ENCODE data around the gene UVRAG.

Gene UVRAG

DNA sequence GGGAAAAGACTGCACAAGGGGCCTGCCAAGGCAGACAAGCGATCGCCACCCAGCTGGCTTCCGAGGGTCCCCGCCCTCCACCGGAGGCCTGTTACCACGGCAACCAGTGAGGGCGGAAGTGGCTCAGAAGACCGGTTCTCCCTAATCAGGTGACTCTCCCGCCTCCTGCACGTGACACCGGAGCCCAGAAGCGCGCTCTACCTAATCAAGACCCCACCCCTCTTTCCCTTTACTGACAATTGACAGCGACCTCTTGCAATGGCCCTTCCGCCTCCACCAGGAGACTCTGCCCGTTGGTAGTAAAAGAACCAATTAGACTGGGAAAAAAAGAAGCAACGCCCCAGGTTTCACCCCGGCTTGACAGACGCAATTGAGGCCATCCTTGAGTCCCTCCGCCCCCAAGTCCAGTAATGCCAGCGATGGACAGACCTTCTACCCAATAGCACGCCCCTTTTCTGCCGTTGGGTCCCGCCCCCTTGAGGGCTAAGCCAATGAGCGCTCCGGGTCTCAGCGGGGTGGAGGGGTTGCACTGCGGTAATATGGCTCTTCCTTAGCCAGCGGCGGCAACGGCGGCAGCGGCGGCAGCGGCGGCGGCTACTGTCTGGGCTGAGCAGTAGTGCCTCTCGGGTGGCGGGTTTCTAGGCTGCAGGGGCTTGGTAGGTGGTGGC, at the start of gene UVRAG:
Gene UVRAG (plus strand): TSS at position 534 of the 668 bp plus-strand sequence. CDS start 198 bp downstream, outside the sequence.
- DNase-seq (ENCODE audit: low spot score): peak; percentile 99

DNA sequence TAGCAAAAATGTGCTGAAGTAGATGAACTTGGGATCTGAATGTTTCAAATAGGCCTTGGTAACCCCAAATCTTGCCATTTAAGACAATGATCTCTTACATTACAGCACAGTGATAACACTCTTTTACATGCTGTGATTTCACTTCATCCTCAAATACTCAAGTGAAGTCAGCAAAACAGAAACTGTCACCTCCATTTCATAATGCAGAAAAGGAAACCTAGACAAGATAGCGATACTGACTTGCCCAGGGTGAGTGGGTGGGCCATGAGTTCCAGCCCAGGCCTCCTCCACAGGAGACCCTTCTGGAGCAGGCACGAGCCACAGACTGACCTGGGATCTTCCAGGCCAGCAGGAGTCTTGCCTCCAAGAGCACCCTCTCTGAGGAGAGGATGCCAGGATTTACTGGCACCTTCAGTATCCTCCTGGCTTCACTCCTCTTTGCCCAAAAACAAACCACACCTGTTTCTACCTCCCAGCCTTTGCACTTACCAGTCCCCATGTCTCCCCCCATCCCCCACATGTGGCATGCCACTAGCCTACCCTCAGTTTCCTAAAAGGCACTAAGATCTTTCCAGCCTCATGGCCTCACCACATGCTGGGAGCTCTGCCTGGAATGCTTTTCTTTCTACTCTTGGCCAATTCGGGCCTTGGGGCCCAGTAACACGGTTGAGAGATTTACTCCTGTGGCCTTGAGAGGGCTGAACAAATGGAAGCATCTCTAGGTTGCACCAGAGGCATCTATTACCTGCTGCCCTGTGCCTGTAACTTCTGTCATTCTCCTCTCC, 48.4 kb upstream of the UVRAG start:
- no peak for DNase-seq (ENCODE audit: low spot score)

DNA sequence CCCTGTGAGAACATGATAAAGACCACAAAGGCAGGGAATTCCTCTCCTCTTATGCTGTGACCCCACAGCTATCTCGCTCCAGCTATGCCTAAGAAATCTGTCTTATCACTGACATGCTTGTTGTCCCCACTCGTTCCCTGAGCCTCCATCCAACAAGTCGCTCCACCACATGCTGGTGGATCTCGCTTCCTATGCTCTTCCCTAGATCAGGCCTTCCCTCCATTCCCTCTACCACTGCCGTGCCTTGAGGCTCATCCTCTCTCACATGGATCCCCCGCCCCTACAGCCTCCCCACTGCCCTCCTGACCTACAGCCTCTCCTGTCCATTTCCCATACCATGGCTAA, 47.8 kb upstream of the UVRAG start:
- DNase-seq (ENCODE audit: low spot score): no peak

DNA sequence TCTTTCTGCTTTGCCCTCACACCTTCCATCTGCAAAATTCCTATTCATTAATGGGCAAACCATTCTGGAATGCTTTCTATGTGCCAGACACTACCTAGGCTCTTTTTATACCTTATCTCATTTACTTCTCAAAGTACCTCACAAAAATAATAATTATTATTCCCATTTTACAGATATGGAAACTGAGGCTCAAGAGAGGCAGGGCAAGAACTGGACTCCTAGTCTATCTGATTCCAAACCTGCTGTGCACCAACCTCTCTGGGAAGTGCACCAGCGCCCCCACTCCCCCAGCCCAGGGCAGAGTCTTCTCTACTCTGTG, 47.3 kb upstream of the UVRAG start:
- no peak for DNase-seq (ENCODE audit: low spot score)

DNA sequence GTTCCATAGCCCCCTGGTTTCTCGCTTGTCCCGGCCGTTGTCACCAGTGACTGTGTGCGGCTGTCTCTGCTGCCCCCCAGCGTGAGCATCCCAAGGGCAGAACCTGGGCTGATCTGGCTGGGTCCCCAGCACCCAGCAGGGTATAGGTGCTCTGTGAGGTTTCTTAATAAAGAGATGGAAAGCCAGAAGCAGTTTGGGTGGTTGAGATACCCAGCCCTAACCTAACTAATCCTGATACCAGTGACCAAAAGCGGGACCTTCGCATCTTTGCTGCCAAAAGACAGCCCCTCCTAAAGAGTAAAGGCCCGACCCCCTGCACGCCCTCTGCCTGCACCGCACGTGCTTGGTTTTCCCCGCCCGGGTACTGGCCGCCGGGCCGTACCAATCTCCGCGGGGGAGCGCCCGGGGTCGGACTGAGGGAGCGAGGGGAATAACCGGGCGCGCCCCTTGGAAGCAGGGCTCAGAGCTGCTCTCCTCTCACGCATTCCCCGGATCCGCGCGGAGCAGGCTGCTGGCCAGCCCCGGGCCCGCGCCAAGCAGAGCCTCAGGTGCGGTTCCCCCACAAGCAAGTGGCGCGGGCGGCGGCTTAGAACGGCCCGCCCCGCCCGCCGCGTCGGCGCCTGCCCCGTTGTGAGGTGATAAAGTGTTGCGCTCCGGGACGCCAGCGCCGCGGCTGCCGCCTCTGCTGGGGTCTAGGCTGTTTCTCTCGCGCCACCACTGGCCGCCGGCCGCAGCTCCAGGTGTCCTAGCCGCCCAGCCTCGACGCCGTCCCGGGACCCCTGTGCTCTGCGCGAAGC, 46.7 kb upstream of the UVRAG start, which contains the start of gene DGAT2:
Gene DGAT2 (plus strand): TSS at position 667 of the 797 bp plus-strand sequence. CDS start 214 bp downstream, outside the sequence.
- DNase-seq (ENCODE audit: low spot score): peak; percentile 83

DNA sequence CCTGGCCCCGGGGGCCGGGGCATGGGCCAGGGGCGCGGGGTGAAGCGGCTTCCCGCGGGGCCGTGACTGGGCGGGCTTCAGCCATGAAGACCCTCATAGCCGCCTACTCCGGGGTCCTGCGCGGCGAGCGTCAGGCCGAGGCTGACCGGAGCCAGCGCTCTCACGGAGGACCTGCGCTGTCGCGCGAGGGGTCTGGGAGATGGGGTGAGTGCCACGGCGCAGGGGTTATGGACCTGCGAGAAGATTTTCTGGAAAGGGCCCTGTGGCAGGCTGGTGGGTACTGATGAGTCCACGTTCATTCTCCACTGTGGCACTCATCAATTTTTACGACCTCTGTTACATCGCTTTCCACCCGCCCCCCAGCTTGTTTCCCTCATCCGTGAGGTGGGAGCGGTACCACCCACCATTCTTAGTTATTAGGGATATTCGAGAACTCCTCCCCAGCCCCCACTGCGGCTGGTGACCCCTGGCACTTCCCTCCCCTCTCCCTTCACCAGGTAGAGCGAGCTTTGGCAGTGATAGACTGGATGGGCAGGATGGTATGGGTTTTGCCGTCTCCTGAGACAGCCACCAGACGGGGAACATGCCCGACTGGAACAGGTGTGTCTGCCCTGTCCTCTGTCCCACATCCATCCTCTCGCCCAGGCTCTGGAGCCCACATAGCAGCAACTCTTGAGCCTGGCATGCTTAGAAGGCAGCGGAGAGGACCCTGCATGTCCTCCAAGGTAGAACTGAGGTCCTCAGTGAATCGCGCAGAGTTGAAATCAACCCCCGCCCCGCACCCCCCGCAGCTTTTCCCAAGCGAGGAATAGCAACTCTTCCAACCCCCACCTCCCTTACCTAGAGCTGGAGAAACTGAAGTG, 45.9 kb upstream of the UVRAG start:
- DNase-seq (ENCODE audit: low spot score): peak; percentile 23

DNA sequence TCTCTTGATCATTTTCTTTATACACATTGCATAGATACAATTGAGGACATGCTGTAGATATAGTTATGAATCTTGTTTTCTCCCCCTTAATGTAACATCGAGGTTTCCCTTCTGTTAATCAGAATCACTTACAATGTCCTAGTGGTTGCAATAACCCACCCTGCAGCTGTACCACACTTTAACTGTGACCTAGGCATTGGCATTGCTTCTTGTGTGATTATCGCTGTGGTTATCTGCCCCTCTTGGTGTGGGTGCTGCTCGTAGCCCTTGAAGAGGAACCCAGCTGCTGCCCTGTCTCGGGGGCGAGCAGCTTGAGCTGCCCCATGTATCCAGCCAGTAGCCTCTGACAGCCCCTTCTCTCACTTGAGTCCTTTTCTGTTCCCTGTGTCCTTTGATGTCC, 44.9 kb upstream of the UVRAG start:
- no peak for DNase-seq (ENCODE audit: low spot score)

DNA sequence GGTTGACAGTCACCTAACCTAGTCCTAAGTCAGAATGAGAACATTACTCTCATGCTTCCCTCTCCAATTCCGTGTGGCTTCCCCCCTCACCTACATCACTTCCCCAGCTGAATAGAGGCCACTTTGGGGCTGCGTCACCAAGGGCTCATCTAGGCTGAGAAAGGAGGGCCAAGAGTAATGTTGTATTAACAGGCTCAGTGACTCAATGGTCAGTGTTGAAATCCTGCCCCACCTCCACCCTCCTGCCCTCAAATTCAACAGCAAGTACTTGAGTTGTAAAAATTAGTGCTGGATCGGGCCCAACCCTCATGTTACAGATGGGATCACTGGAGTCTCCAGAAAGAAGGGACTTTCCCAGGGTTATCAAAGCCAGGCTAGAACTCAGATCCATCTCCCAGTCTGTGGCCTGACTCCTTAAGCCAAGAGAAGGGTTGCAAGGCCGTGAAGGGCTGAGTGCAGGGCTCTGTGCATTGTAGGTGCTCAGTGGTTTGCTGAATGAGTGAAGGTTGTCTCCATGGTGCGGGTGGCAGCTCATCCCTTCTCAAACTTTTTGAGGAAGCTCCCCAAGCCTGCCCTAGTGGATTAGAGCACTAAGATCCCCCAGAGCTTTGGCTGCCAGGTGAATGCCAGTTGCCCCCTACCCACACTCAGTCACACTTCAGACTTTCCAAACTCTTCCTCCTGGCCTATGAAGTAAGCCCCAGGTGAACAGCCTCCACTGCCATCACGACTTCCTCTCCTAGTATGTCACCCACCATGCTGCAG, 43.2 kb upstream of the UVRAG start:
- DNase-seq (ENCODE audit: low spot score): peak; percentile 36

DNA sequence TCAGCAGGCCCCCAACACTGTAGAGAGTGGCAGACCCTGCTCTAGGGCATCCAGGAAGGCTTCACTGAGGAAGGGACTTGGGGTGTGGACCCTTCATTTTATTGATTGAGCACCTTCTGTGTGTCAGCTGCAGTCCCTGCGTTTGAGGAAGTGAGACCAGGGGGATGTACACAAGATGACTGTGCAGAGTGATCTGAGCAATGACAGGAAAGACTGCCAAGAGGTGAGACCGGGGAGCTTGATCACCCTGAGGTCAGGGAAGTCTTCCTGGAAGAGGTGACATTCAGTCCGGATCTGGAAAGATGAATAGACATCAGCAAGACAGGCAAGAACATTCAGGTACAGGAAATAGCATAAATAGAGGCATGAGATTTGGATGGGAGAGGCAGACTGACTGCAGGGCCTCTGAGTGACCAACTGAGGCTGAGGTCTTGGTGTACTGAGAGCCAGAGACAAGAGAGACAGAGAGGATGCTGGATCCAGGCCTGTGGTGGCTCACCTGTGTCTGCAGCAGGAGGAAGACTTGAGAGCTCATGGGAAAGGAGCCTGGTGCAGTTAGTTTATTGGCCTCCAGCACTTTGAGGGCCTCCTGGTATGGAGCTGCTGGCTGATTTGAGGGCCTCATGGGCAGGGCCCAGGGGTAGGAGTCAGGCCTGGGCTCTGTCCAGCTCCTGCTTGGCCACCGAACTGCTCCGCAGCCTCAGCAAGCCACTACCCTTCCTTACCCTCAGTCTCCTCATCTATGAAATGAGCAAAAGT, 41.2 kb upstream of the UVRAG start:
- no peak for DNase-seq (ENCODE audit: low spot score)

DNA sequence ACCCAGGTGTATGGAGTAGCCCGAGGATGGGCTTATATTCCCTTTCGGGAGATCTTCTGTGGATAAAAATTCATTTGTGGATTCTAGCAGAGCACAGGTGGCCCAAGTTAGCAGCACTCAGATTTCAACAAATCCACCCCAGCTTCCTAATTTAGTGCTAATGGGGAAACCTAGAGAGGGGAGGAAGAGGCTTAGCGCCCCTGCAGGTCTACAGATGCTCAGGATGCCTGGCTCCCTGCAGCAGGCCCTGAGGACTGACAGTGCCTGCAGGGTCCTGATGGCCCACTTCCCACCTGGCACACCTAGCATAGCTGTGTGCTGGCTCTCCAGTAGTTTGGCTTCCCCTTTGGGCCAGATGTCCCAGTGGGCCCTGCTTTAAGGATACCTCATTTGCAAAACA, 40.0 kb upstream of the UVRAG start:
- no peak for DNase-seq (ENCODE audit: low spot score)

DNA sequence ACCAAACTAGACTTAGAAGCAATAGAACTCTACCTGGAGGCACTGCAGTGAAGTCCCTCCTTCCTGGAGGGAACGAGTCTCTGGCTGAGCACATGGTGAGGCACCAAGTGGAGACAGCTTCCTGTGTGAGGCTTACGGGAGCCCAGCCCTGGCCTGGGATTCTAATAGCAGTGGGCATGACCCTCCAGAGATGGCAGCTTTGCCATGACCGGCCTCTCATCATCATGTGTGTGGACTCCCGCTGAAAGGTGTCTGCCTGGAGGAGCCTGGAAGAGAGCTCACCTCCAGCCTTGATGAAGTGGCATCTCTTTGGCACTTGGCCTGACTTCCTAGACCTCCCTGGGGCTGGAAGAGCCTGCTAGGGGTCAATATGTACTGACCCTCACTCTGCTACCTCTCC, 38.5 kb upstream of the UVRAG start:
- DNase-seq (ENCODE audit: low spot score): no peak

DNA sequence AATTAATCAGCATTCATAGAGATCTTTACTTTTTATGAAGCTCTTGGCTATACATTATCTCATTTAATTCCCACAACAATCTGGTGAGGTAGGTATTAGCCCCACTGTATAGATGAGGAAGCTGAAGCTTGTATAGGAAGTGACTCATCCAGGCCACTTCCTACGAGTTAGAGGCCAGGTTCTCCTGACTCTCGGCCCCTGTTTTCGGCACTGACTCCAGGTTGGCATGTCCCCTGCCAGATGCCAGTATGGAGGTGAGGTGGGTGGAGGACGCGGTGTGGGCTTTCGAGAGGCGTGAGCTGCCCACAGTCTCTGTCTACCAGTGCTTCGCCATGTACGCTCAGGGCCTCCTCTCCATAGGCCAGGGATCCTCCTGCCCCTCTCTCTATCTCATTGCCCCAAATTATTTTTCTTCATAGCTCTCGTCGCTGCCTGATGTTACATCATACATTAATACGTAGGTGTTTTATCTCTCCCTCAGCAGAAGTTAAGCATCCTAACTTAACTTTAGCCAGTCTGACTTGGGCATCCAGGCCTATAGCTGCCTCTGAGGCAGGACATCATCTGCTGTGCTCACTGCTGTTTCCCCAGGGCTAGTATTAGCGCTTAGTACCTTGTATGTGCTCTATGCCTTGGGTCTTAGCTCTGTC, 37.4 kb upstream of the UVRAG start:
- no peak for DNase-seq (ENCODE audit: low spot score)

DNA sequence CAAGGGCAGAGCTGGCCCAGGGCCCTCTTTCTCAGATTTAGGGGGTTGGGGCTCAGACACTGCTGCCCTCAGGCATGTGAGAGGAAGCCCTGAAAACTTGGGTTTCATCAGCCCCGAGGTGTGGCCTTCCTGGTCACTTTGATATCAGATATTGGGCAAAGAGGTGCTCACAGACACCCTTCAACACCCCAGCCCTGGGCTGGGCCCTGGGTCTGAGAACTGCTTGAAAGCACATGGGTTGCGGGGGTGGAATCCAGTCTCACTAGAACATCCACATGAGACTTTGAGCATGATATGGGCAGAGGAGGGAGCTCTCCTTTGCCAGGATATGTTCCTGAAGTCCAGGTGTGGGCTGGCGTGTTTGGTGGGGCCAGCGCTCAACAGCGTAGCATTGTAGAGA, 36.0 kb upstream of the UVRAG start:
- DNase-seq (ENCODE audit: low spot score): no peak

DNA sequence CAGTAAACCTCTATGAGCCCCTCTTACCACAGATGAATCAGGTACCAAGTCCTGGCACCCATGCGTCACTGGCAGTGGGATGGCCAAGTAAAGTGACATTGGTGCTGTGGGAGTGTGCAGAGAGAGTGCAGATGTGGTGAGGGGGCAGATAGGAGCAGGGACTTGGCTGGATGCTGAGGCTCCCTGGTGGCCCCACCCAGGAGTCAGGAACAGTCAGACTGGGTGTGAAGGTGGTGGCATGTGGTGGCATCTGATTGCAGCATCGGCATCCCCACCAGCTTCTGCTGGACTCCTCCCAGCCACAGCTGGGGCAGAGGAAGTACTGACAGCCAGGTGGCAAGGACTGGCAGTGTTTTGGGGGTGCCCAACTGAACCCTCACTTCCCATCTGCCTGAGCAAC, 35.0 kb upstream of the UVRAG start:
- no peak for DNase-seq (ENCODE audit: low spot score)

DNA sequence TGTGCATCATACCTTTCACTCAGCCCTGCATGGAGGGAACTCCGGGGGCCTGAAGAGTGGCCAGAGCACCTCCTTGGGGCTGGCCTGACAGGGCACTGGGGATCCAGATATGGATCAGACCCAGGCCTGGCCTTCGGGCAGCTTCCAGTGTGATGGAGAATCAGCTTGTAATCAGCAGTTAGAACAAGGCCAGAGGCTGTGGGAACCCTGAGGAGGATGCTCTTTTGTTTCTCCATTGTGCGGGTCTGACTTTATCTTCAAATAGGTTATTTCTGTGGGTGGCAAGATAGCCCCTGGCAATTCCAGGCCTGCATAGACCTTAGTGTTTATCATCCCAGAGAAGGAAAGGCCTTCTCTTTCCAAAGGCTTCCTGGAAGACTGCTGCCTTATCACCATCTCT, 34.1 kb upstream of the UVRAG start:
- DNase-seq (ENCODE audit: low spot score): no peak

DNA sequence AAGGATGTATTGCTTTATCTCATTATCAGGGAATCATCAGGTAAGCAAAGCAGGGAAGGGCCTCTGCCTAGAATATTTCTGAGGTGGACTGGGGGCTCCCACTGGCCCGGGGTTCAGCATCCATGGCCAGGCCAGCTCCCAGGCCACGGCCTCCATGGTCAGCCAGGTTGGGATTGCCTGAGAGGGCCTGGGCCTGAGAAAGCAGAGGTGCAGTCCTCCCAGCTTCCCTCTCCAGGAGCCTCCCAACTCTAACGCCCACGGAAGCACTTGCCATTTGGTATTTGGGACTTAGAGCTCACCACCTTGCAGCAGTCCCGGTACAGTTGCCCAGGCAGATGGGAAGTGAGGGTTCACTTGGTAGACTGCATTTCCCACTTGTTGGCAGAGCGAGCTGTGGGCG, 33.7 kb upstream of the UVRAG start:
- no peak for DNase-seq (ENCODE audit: low spot score)

DNA sequence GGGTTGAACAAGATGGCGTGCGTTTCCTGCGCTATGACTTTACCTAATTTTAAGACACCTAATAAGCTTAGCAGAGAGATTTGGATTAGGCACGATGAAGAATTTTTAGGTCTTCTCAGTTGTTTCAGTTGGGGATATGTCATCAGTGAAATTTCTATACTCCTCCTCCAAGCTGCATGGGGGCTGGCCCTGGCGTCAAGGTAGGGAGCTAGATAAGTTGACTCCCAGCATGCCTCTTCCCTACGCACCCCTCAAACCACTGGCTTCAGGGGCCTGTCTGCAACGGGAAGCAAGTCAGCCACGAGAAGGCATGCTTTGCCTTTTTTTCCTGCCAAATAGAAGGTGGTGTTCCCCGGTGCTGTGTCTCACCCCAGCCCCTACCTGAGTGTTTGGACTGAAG, 33.2 kb upstream of the UVRAG start:
- no peak for DNase-seq (ENCODE audit: low spot score)

DNA sequence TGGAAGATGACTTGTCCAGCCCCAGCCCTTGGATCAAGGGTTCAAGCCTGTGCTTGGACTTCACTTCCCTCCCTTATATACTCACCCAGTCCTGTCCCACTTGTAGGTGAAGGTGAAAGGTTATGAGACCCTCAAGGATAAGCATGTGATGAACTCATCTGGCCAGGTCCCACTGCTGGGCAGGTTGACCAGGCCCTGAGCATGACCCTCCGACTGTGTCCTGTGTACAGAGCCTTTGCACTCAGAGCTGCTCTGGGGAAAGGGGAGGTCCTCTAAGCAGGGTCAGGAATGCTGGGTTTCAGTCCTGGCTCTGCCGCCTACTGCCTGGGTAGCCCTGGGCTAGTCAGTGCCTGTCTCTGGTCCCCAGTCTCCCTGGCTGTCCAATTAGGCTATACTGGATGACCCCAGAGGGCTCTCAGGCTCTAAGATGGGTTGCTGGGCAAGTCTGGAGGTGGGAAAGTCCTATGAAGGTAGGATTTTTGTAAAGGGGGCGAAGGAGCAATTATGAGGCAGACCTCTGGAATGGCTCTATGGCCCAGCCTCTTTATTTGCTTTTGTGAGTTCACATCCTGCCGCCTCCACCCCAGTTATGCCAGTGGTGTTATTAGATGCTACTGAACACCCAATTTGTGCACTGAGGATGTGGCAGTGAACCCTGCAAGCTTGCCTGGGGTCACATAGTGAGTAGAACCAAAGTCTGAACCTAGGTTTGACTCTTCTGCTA, 32.3 kb upstream of the UVRAG start:
- no peak for DNase-seq (ENCODE audit: low spot score)

DNA sequence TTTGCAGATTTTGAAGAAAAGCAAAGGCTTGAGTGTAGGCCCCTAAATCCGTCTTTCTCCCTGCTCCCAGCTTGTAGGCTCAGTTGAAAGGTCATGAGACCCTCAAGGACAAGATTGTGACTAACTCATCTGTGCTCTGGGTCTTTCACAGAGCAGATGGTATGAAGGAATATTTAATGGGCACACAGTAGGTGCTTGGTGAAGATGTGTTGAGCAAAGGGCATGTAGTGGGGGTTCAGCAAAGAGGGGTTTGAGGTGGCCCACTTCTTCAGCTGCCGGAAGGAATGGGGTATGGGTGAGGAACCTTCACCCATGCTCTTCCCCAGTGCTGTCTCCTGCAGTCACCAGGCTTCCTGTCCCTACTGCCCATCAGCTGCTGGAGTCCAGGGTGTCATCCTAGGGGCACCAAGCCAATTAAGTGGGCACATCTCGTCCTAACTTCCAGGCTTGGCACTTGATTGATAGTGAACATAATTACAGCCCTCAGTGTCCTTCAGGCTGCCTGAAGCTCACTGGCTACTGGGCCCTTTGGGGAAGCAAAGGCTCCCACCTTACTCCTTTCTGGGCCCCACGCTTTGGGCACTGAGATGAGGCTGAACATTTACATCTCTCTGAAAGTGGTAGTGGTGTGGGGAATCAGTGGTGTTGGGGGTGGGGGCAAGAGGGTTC, 31.5 kb upstream of the UVRAG start:
- DNase-seq (ENCODE audit: low spot score): no peak

Measured in AG08396 (cell line).